CD4-positive, alpha-beta T cell treated with Interleukin-12 subunit alpha and Interleukin-12 subunit beta, for 1 hour (primary cell): Measurements from ENCODE around the gene VKORC1.
A peak's percentile ranks its signal among the peaks of the same experiment; 100 is the strongest.
"Not testable (repeated sequence)": the region's sequence is repeated elsewhere in the genome, so short reads cannot be mapped to it uniquely, and the experiment has no call there.

Source experiments
- DNase-seq: peaks from one replicate; pipeline ENCODE4 v3.0.0-alpha.2; 2020

VKORC1 gene

DNA sequence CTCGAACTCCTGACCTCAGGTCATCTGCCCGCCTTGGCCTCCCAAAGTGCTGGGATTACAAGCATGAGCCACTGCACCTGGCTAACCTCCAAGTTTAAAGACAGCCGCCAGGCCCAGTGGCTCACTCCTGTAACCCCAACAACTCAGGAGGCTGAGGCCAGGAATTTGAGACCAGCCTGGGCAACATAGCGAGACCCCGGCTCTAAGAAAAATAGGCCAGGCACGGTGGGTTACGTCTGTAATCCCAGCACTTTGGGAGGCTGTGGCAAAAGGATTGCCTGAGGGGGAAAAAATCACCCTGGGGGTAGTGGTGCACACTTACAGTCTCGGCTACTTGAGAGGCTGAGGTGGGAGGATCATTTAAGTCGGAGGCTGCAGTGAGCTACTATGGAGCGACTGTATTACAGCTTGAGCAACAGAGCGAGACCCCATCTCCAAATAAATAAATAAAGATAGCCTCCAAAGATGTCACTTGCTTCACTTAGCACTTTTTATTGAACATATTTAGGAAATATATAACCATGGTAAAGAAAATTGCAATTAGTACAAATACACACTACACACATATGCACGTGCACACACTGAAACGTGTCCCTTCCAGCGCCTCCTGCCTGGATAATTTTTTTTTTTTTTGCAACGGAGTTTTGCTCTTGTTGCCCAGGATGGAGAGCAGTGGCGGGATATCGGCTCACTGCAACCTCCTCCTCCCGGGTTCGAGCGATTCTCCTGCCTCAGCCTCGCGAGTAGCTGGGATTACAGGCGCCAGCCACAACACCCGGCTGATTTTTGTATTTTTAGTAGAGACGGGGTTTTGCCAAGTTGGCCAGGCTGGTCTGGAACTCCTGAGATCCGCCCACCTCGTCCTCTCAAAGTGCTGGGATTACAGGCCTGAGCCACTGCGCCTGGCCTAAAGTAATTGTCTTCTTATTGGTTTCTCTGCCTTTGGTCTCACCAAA is 12.2 kb upstream of the VKORC1 start:
- no peak for DNase-seq

DNA sequence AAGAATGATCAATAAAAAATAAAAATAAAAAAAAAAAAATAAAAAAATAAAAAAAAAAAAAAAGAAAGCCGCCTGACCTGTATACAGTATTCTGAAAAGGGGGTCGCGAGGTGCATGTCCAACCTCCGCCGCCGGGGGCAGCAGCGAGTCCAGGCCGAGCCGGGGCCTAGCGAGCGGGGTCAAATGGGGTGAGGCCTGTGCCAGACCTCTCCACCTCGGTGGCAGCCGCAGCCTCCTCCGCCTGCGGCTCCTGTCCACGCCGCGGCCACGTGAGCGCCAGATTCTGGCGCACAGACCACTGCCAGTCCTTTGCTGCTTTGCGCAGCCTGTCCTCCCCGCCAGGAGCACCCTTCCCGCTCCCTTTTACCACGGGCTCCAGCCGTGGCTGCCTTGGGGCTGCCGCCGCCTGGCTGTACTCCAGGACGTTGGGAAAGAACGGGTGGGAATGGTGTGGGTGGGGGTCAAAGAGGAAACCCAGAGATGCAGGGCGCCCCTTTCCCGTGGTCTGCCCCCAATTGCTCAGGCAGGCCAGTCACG is 11.1 kb upstream of the VKORC1 start:
- peak; percentile 83 for DNase-seq

DNA sequence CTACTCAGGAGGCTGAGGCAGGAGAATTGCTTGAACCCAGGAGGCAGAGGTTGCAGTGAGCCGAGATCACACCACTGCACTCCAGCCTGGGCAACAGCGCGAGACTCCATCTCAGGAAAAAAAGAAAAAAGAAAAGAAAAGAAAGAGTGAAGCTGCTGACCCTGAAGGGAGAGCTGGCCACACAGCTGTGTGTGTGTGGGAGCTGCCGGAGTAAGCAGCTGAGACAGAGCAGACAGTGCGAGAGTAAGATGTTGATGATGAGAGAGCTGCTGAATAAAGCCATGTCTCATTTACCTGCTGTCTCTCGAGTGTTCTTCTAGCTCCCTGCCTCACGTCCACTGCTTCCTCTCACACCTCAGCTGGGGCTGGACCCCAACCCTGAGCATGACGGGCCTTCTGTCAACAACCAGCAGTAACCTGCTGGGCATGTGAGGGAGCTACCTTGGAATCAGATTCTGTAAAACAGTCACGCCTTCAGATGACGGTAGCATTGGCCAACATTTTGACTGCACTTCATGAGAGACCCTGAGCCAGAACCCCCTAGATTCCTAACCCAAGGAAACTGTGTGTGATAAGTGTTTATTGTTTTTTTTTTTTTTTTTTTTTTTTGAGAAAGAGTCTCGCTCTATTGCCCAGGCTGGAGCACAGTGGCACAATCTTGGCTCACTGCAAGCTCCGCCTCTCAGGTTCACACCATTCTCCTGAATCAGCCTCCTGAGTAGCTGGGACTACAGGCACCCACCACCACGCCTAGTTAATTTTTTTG is 6.5 kb upstream of the VKORC1 start:
- not testable (repeated sequence) for DNase-seq

DNA sequence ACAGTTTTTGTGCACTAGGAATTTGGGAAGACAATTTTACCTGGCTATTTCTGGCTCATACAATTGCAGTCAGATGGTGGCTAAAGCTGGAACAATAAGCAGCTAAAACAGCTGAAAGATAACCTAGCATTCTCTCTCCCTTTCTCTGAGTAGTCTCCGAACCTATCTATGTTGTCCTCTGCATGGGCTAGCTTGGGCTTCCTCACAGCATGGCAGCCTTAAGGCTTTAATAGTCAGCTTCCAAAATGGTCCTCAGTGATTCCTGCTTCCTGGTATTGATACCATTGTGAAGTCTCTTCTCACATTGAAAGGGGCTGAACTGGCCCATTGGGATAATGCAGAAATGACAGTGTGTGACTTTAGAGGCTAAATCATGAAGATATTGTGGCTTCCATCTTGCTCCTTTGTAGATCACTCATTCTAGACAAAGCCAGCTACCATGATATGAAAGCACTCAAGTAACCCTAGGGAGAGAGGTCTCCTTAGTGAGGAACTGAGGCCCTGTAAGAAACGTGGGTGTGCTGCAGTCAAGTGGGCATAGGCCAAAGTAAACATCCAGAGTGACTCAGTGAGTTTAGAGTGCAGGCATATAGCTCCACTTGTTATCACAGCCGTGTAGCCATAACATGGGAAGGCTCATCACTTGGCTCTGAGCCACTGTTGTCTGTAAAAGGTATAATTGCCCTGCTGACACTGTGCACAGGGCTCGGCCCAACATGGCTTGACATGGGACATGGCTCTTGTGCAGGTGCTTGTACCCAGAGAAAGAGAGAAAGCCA is 5.5 kb upstream of the VKORC1 start:
- DNase-seq = no peak

DNA sequence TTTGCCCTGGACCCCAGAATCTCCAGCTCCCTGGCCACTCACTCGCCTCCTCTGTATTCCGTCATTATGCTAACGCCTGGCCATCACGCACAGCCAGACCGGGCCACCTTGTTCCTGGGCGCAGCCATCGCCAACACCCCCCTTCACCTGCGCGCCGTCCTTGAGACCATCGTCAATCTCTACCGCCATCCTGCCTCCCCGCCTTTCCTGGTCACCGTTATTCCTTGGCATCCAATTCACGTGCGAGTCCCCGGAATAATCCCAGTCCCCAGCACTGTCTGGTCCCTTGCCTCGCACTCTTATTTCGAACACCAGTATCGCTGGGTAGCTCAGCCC is 541 bp downstream of the VKORC1 start:
- no peak for DNase-seq

DNA sequence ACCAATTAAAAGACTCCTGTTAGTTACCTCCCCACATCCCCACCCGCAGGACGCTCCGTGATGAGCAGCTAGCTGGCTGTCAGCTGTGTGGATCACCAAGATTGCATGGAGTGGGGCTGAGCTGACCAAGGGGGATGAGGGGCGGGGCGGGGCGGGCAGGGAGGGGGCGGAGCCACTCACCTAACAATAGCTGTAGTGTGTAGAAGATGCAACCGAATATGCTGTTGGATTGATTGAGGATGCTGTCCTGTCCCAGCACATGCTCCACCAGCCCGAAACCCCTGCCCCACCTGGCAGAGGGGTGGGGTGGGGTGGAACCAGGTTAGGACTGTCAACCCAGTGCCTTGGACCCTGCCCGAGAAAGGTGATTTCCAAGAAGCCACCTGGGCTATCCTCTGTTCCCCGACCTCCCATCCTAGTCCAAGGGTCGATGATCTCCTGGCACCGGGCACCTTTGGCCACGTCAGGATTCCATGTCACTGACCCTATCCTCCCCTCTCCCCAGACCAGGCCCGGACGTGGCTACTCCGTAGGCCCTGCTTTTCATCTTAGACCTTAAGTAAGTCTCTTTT is 1.4 kb downstream of the VKORC1 start:
- no peak for DNase-seq

DNA sequence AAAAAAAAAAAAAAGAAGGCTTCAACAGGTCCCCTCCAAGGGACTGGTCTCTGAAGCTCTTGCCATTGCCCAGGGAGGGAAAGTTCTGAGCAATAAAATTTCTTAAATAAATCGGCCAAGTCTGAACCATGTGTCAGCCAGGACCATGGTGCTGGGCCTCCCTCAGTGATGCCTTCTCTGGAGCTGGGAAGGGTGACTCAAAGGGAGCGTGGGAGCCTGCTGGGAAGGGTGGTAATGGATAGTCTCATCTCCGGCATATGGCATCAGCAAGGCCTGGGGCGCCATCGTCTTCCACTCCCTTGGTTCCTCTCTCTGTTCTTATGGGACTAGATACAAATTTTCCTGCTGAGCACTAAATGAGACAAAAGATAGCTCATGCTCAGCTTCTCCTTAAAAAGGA is 2.3 kb downstream of the VKORC1 start:
- no peak for DNase-seq

DNA sequence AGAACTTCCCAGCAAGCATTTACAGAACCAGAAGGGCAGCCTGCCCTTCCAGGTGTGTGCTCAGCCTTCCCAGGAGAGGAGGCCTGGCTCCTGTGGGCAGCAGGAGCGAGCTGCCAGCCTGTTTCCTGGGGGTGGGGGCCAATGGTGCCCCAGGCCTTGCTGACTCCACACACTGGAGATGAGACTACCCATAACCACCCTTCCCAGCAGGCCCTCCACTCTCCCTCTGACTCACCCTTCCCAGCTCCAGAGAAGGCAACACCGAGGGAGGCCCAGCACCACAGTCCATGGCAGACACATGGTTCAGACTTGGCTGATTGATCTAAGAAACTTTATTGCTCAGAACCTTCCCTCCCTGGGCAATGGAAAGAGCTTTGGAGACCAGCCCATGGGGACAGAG is 4.1 kb downstream of the VKORC1 start:
- no peak for DNase-seq

DNA sequence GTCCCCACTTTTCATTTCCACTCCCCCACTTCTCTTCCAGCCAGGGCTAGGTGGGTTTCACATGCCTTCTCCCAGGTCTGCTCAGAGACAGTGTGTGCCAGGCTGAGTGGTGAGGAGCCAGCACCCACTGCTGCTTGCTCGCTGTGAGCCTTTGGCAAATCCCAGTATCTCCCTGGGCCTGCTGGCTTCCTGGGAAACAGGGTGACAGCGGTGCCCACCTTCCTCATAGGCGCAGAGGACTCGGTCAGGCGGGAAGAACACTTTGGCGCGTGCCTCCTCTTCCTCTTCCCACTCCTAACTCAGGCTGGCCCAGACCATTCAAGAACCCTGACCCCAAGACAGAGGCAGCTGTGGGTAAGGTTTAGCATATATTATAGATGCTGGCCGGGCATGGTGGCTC is 5.4 kb downstream of the VKORC1 start:
- no peak for DNase-seq

DNA sequence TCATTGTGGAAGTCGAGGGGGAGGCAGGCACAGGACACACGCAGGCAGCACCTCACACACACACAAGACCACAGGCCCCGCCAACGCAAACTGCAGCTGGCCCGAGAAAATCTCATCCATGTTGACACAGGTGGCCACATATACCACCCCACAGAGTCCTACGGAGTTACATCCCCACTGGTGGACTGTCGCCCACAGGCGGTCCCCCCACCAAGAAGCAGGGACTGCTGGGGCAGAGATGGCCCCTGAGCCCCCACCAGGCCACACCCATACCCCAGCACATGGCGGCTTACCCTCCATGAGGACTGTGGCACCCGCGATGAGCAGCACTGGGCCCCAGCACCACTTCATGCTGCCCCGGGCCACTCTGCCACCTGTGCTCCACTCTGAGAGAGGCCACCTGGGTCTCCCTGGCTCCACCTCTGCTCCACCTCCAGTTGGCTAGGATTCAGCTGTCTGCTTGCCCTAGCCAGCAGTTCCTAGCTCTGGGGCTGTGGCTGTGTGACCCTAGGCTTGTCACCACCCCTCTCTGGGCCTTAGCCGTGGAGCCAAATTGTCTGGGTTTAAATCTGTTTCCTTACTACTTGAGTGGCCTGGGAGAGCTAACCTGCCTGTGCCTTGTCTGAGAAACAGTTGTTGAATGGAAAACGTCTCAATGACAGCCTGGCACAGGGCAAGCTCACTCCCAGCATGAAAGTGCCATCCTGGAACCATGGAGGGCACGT is 6.0 kb downstream of the VKORC1 start, which contains the start of gene PRSS53:
Gene PRSS53, minus strand, starts transcription at position 485 of the 725 bp plus-strand sequence. Its CDS starts 134 bp downstream, at position 351.
- no peak for DNase-seq

DNA sequence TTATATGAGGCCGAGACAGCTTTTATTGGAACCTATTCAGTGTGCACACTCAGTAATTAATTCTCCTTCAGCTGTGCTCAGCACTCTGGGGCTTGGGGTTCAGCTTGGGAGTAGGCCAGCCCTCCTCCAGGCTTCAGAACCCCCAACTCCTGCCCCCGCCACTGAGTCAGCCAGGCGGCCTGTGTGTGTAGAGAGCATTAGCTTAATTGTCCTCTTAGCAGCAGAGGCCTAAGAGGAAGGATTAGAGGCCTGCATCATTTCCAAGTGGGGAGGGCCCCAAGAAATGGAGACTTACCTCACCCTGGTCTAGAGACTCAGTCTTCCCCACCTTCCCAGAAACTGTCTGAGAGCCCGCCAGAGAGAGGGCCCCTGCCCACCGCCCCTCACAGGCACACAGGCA is 6.6 kb downstream of the VKORC1 start:
- no peak for DNase-seq

DNA sequence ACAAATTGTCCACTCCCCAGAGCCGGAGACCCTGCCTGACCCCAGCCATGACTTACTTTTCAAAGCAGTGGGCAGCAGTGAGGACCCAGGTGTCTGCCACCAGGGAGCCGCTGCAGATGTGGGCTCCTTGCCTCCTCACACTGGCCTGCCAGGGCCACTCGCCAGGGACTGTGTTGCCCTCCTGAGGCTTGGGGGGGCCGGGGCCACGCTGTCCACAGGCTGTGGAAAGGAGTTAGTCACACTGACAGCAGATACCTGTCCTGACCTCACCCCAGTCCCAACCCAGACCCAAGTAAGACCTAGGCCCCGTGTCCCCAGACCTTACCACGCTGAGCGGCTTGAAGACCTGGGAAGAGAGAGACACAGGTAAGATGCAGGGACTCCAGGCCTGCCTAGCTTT is 7.1 kb downstream of the VKORC1 start:
- no peak for DNase-seq

DNA sequence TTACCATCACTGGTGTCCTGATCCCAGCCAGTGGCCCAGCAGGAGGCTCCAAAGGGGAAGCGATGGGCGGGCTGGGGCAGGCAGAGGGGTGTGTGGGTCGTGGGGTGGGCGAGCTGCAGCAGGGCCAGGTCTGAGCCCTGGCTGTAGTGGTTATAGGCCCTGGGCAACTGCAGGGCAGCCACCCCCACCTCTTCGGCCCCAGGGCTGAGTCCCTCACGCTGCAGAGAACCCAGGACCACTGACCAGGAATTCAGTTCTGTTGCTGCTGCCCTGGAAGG is 8.0 kb downstream of the VKORC1 start:
- DNase-seq = no peak

DNA sequence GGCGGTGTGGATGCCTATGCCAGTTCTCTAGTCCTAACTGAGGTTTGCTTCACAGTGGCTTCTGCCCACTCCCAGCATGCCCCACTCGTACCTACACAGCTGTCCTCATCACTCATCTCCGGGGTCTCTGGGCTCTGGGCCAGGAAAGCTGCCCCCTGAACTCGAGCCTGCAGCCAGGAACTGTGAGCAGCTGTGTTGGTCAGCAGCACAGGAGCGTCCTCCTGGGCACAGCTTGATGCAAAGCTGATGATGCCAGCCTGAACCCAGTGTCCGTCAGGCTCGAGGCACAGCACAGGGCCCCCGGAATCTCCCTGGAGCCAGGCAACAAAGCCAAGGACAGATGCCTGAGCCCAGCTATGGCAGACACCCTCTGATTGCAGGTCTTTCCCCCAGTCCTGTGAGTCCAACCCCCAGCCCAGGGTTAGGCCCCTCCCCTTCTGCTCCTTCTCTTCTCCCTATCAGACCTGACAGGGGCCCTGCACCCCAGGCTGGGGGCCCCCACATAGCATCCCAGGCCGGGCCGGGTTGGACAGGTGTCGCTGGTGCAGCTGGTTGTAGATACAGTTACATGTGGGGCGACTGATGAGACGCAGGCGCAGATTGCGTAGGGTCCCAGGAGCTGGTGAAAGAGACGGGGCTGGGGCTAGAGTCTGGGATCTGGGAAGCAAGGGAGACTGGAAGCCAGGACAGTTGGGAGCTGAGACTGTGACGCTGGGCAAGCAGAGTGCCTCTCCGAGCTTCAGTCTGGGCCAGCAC is 8.5 kb downstream of the VKORC1 start:
- DNase-seq = no peak

DNA sequence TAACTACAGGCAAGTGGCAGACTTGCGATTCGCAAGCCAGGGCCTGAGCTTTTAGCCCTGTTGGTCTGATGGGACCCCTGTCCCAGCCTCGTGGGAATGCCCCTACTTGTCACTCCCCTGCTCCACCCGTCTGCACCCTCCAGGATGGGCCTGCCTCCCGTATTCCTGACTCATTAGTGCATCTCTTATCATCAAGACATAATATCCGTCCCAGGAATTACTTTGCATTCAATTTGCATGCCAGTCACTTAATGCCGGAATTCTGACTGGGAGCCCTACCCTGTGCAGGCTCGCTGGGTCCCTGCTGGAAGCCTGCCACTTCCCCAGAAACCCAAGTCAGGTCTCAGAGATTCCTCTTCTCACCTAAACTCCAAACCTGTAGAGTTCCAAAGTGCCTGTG is 9.2 kb downstream of the VKORC1 start:
- no peak for DNase-seq

DNA sequence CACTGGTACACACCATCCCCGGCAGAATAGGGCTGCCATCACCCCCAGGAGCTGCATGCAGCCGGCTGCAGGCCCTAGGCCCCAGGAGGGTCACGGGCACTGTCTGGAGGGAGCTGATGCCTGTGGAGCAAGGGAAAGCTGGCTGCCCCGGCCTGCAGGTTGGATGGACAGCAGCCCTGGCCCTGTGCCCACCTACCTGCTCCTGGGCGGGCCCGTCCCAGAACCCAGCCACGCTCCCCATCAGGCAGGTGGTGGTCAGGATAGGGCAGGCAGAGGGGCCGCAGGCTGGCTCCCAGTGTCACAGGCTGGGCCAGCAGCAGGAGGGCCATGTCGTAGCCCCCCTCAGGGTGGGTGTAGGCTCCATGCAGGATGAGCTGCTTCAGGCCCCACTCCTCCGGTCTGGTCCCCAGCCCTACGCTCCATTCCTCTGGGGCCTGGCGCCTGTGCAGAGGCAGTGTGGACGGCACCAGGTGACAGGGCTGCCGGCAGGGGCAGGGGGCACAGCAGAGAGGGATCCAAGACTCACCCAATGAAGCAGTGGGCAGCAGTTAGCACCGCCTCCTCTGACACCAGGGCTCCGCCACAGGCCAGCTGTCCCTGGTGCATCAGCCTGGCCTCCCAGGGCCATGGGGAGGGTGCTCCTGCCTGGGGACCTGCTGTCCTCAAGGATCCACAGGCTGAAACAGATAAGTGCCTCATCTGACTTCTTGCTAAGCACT is 9.9 kb downstream of the VKORC1 start:
- no peak for DNase-seq

DNA sequence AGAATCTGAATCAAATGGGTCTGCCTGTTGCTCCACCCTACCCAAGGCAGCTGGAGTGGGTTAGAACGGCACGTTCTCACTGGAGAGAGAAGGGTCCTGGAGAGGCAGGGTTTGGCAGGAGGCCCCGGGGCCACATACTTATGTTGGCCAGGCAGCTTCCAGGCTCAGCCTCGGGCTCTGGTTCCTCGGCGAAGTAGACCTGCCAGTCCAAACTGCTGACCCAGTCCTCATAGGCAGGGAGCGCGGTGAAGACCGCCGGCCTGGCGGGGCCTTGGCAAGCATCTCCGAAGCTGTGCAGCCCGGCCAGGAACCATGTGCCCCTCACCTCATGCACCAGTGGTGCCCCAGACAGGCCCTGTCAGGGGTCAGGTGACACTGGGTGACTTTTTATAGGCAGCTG is 10.6 kb downstream of the VKORC1 start:
- no peak for DNase-seq

DNA sequence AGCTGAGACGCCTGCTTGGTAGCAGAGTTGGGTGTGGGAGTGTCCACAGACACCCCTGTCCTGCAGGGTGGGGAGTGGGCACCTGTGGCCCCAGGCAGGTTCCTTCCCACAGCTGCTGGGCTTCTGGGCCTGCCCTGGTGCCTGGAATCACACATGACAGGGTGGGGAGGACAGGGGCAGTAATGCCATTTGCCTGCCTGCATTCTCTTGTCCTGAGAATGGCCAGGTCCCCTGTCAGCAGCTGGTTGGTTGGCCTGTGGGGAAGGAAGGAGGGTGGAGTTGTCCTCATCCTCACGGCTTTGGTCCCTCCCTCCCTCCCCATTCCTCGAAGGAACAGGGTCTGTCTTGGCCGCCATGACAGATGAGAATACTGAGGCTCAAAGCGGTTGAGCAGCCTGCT is 11.0 kb downstream of the VKORC1 start:
- DNase-seq = no peak

DNA sequence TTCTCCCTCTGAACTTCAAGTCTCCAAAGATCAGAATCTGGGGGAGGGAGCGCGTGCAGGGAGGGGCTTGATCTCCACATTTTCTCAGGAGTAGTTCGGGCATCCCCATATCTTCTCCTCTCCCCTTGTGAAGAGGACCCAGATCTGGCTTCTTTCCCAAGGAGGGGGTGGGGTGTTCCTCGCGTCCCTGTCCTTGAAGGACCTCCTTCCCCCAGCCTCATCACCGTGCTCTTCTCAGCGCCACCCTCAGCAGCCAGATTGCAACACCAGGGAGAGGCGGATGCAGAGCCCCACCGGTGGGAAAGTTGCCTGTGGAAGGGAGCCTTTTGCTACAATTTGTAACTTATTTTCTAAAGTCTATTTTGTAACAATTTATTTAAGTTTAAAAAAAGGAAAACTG is 11.5 kb downstream of the VKORC1 start:
- DNase-seq = no peak

DNA sequence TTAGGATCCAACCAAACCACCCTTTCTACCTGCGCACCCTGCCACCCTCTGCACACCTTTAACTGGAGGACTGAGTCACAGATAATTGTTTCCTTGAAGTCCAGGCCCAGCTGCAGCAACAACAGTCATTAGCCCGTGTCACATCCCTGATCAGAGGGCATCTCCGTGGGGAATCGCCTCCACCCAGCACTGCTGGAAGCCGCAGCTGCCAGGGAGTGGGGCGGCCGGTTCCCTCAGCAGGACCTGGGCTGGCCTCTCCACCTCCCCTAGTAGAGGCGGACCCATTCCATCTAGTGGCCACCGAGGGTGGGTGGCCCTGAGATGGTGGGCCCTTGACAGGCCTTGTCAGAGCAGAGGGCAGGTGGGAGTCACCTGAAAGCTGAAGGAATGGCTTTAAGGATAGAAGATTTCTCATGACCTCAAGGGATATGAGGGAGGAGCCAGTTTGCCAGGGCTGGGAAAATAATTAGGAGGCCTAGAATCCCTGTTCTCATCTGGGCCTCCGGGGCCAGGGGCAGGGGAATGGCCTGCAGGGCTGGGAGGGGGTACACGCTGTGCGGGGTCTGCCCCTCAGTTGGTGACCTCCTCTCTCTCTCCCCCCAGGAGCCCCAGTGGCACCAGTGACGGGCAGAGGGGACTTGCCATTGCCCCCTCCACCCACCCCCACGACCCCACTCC is 12.1 kb downstream of the VKORC1 start:
- DNase-seq = no peak
